Choroid plexus epithelial cell (primary cell): Measurements from ENCODE around the gene MXI1.

Source experiments
- DNase-seq: peaks from one replicate; pipeline ENCODE4 v3.0.0-alpha.2; 2010; ENCODE audit warnings: low read depth
- H3K4me3 ChIP-seq: 2 replicates; pipeline ENCODE4 v1.5.1; 2011; ENCODE audit warnings: low read depth, mild to moderate bottlenecking, control low read depth, low read length, moderate library complexity
- TF ChIP-seq, protein P1 (sequence below): conservative IDR thresholded peaks from 2 replicates; pipeline ENCODE4 v1.5.1; 2011; ENCODE audit warnings: low read depth, mild to moderate bottlenecking, control low read depth, inconsistent platforms, low read length, moderate library complexity

Gene MXI1

DNA sequence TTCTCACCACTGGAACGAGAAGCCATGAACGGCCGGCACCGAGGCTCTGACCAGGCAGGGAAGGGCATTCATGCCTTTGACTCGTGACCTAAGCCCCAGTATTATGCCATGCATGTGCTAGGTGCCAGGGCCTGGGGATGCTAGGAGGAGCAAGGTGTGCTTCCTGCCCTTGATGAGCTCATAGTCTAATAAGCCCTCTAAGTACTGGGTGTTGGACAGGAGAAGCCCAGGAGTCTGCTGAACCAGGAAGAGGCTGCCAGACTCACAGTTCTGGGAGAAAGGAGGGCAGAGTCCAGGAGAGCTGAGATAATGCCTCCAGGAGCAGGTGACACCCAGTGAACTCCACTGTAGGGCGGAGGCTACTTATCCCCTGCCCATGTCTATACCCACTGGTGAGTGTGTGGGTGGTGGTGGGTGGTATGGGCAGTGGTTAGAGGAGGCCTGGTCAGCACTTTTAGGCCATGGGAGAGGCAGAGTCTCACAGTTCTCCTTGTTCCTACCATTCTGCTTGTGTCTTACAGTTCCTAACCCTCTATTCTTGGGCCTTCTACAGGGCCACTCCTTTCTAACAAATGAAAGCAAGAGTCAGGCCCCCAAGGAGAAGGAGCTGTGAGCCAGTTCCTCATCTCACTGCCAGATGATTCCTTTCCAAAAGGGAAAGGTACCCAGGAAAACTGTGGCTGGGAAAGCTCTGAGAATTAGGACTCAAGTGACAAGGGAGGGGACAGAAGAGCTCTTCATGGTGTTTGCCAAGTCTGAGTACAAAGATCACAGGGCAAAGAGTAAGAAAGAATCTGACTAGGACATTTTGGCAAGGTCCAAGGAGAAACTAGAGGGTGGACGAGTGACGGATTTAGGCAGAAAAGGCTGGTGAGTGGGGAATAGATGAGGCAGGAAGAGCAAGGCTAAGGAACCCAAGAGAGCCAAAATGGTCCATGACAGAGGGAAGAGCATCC lies 3.6 kb upstream of the MXI1 start:
- H3K4me3 ChIP-seq, result no peak overlapping the region
- no peak for DNase-seq
- TF ChIP-seq, protein P1, sequence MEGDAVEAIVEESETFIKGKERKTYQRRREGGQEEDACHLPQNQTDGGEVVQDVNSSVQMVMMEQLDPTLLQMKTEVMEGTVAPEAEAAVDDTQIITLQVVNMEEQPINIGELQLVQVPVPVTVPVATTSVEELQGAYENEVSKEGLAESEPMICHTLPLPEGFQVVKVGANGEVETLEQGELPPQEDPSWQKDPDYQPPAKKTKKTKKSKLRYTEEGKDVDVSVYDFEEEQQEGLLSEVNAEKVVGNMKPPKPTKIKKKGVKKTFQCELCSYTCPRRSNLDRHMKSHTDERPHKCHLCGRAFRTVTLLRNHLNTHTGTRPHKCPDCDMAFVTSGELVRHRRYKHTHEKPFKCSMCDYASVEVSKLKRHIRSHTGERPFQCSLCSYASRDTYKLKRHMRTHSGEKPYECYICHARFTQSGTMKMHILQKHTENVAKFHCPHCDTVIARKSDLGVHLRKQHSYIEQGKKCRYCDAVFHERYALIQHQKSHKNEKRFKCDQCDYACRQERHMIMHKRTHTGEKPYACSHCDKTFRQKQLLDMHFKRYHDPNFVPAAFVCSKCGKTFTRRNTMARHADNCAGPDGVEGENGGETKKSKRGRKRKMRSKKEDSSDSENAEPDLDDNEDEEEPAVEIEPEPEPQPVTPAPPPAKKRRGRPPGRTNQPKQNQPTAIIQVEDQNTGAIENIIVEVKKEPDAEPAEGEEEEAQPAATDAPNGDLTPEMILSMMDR, result no peak

DNA sequence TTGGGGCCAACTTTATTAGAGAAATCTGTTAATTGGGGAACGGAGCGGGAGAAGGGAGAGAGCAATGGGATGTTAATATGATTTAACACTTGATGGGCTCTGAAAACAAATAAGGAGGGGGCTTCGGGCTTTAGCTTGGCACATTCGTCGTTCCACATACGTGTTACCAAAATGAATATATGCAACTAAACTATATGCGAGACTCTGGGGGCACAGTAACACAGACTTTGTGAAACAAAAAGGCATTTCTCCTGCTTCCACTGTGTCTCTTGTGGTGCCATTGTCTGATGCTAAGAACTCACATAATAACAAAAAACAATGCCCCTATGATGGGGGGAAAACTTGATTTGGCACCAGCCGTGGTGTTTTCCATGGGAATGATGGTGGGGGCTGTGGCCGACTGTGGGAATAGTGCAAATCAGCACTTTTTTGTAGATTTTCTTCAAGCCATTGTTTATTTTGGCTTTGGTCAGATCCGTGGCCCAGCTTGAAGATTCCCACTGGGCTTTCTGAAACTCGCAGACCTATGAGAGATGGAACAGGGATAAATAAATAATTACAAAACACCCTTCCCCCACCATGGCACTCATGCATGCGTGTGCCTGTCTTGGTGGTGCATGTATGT lies 2.2 kb upstream of the MXI1 start:
- TF ChIP-seq, protein P1, result no peak
- no peak overlapping the region for H3K4me3 ChIP-seq
- no peak for DNase-seq

DNA sequence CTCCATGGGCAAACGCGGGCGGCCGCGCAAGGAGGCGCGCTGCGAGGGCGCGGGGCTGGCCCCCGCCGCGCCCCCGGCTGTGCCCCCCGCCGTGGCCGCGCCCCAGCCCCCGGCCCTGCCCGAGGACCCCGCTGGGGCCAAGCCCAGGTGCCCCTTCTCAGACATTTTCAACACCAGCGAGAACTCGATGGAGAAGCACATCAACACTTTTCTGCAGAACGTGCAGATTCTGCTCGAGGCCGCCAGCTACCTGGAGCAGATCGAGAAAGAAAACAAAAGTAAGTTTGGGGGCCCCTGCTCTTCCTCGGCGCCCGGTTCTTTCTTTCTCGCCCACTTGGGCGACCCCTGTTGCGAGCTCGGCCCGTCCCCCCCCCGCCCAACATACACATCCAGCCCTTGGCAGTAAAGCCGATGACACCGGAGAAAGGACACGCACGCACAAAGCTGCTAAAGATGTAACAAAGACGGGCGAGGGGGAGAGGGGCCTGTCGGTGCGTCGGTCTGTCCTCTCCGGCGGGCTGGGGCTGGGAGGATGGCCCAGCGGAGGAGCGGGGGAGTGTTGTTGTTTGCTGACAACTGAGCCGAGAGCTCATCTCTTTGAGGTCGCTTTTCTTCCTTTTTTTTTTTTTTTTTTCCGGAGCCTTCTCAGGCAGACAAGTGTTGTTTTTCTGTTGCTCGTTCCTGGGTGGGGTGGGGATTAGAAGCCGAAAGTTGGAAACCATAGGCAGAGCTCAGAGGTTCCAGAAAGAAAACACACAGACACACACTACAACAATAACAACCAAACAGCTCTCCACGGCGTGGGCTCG lies 604 bp downstream of the MXI1 start:
- TF ChIP-seq, protein P1, result no peak
- peak; percentile 44 for DNase-seq
- H3K4me3 ChIP-seq, result peak overlapping the region; percentile 66

DNA sequence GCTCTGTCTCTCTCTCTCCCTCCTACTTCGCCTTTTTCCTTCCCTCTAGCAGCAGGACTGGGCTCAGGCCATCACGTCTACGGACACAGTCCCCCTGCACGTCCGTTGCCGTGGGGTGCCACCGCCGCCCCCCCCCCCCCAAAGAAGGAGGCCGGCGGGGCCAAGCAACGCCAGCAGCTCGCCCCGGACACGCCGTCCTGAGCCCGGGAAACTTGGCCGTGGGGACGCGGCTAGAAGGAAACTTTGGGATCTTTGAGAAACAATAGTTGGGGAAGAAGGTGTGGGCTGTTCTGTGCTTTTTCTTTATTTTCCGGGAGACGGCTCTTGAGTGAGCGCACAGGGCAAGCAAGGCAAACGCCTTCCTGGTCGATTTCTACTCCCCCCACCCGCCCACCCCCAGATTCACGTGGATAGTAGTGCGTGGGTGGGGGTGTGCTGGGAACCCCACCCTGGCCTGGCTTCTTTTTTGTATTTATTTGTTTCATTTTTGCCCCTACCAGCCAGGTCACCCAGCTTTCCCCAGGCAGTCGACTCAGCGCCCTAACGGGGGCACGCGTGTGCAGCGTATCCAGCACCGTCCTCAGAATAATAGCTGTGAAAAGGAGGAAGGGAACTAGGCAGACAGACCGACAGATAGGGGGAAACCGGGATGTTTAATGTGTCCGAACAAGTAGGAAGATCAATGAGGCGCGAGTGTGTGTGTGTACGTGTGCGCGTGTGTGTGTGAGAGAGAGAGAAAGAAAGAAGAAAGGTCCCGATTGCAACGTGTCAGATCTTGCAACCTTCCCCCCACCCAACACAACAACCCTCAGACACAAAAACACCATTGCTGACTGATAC lies 1.4 kb downstream of the MXI1 start:
- TF ChIP-seq, protein P1, result peak; percentile 39
- DNase-seq, result peak; percentile 53
- H3K4me3 ChIP-seq, result peak overlapping the region; percentile 66

DNA sequence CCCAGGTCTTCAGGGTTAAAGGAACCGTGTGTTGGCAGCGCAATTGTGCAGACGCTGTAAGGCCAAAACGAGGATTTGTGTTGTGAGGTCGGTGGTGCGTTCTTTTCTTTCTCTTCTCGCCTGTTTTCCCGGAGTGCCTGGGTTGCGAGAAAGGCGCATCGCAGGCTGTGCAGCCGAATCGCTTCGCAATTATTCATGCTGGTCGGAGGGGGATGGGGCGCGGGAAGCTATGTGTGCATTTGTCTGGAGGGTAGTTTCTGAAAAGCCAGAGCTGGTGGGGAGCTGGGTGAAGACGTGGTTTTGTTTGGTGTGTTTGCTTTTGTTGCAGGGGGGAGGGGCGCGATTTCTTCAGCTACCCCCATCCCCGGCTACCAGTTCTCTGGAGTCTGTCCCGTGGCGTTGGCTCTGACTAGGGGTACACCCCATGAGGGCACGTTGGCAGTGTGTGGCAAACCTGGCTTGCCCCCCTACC lies 2.1 kb downstream of the MXI1 start:
- peak overlapping the region; percentile 66 for H3K4me3 ChIP-seq
- DNase-seq, result peak; percentile 77
- TF ChIP-seq, protein P1, result no peak
